HTR-8/SVneo (cell line): ENCODE measurements around the gene GJA4.

Source experiments
- DNase-seq: peaks from one replicate; pipeline ENCODE4 v3.0.0; 2011; ENCODE audit warnings: low spot score, mixed read lengths; ENCODE audit not compliant: insufficient read length
- FAIRE-seq: peaks from 2 replicates; lab custom pipeline; 2011; peaks lifted over from hg19 to GRCh38; lab: Jason Lieb, UNC

Gene GJA4

GRCh38 chr1:34827341-34827941 is 34.6 kb downstream of the GJA4 start:
- FAIRE-seq (no peak), DNase-seq (no peak)

- FAIRE-seq (no peak), DNase-seq (no peak)
Measured at GRCh38 chr1:34828611-34829010, 35.8 kb downstream of the GJA4 start.

GRCh38 chr1:34829250-34829649 is 36.5 kb downstream of the GJA4 start:
- FAIRE-seq, result no peak

GRCh38 chr1:34831721-34832246 is 39.0 kb downstream of the GJA4 start:
- FAIRE-seq (no peak), DNase-seq (no peak)

More at GRCh38 chr1:34829250-34829649, 36.5 kb downstream of the GJA4 start:
- DNase-seq, result no peak

- DNase-seq (no peak), FAIRE-seq (no peak)
Measured at GRCh38 chr1:34833711-34834110, 40.9 kb downstream of the GJA4 start.

- DNase-seq (no peak), FAIRE-seq (no peak)
Measured at GRCh38 chr1:34839526-34840305, 46.9 kb downstream of the GJA4 start.

- FAIRE-seq (no peak), DNase-seq (no peak)
Measured at GRCh38 chr1:34840426-34840825, 47.6 kb downstream of the GJA4 start.

GRCh38 chr1:34842073-34842472 is 49.3 kb downstream of the GJA4 start:
- DNase-seq (no peak), FAIRE-seq (no peak)

GRCh38 chr1:34842952-34843371 is 50.2 kb downstream of the GJA4 start:
- FAIRE-seq (no peak), DNase-seq (no peak)

- FAIRE-seq (no peak), DNase-seq (no peak)
Measured at GRCh38 chr1:34843392-34844251, 50.8 kb downstream of the GJA4 start.

- DNase-seq, result no peak
- no peak for FAIRE-seq
Measured at GRCh38 chr1:34844252-34844634, 51.4 kb downstream of the GJA4 start.
